ENCODE results near the gene RFC1.
A peak's percentile ranks its signal among the peaks of the same experiment; 100 is the strongest.
"Not testable (repeated sequence)": the region's sequence is repeated elsewhere in the genome, so short reads cannot be mapped to it uniquely, and the experiment has no call there.

RFC1 gene

DNA sequence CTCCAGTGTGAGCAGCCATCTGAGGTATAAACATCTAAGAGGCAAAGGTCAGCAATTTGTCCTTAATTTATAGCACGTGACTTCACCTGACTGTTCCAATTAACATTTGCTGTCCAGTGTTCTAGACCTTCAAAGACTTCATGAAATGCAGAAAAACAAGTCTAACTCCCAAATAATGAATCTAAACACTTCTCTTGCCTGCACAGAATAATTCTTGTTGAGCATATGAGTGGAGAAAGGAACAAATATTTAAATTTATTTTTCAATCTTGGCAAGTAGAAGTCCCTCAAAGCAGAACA lies 12.0 kb downstream of the RFC1 start:
- DNase-seq (ENCODE audit: low read depth) = no peak

DNA sequence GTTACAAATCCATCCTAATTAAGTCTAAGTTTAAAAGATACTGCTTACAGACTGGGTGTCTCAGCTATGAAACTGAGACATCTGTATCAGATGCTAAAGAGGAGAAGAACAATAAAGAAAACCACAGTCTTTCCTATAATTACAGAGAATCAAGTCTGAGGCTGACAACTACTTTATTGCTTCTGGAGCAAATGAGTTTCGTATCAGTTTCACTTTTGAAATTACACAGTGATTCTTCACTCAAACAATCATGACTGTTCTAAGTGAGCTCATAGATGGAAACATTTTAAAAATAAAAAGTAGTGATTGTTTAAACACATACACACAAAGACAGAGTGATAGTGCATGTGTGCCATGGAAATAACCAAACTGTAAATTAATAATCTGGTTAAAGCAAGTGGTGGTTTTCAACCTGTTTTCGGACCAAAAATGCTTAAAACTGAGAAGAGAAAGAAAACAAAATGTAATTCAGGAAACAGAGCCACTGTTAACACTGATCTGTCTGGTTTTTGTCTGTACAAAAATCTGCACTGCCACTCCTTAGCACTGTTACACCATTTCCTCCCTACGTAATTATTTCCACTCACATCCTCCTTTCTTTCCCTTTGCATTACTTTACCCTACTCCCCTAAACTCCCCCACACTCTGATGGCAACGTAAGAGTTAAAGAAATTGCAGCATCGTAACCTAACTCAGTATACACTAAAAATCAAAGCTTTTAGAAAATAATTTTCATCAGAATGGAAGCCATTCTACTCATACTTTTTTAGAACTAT lies 12.5 kb downstream of the RFC1 start:
- peak; percentile 21 for DNase-seq (ENCODE audit: low read depth)

DNA sequence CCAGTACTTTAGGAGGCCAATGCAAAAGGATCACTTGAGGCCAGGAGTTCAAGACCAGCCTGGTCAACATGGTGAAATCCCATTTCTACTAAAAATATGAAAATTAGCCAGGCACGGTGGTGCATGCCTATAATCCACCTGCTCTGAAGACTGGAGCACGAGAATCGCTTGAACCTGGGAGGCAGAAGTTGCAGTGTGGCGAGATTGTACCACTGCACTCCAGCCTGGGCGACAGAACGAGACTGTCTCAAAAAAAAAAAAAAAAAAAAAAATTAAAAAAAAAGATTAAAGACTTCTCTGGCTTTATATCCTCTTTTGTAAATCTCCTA lies 13.0 kb downstream of the RFC1 start:
- not testable (repeated sequence) for DNase-seq (ENCODE audit: low read depth)

DNA sequence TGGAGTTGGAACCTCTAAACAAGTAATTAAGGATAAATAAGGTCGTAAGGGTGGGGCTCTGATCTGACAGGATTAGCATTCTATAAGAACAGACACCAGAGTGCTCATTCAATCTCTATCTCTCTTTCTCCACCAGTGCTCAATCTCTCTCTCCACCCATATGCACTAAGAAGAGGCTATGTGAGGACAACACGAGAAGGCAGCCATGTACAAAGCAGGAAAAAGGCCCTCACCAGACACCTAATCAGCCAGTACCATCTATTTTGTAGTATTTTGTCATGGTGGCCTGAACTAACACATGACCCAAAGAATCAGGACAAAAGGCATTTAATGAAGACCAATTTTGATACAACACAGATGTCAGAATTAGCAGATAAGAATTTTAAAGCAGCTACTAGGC lies 16.8 kb downstream of the RFC1 start:
- no peak for DNase-seq (ENCODE audit: low read depth)

DNA sequence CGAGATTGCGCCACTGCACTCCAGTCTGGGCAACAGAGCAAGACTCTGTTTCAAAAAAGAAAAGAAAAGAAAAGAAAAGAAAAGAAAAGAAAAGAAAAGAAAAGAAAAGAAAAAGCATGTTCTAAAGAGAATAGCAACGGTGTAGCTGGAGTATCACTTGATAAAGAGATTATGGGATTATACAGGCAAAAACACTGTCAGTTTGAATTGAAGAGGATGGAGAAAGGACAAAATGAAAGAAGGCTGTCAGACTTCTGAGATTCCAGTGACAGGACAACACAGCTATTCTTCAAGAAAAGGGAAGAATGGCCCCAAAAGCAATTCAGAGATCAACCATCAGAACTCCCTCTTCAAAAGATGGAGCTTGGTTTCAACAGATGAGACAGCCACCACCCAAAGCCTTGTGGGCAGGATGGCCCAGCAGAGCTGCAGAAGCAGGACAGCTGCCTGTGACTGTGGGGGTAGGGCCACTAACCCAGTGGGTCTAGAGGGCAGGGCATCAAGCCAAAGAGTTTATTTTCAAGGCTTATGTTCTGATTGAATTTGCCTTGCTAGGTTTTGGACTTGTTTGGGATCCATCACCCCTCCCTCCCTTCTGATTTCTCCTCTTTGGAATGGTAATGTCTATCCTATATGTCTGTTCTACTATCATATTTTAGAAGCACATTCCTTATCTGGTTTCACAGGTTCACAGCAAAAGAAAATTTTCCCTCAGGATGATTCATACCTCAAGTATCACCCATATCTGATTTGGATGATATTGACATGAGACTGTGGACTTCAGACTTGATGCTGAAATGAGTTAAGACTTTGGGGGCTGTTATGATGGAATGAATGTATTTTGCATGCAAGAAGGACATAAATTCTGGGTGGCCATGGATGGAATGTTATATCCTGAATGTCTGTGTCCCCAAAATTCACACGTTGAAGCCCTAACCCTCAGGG lies 17.5 kb downstream of the RFC1 start:
- no peak for DNase-seq (ENCODE audit: low read depth)

DNA sequence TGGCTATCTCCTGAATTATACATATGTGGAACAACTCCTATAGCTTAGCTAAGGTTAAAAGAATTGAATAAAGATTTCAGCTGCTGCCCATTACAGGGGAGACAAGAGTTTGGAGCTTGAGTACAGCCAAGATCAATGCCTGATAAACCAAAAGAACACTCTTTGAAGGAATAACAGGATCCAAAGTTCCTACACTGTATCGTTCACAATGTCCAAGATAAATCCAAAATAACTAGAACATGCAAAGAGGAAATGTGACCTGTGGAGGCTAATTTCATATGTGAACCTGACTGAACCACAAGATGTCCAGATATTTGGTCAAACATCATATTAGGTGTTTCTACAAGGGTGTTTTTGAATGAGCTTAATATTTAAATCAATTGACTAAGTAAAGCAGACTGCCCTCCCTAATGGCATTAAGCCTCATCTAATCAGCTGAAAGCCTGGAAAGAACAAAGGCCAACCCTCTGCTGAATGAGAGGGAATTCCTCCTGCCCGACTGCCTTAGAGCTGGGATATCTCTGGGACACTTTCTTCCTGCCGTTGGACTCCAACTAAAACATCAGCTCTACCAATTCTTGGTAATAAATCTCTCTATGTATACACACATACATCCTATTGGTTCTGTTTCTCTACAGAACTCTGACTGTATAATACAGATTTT lies 19.2 kb downstream of the RFC1 start:
- DNase-seq (ENCODE audit: low read depth) = no peak

DNA sequence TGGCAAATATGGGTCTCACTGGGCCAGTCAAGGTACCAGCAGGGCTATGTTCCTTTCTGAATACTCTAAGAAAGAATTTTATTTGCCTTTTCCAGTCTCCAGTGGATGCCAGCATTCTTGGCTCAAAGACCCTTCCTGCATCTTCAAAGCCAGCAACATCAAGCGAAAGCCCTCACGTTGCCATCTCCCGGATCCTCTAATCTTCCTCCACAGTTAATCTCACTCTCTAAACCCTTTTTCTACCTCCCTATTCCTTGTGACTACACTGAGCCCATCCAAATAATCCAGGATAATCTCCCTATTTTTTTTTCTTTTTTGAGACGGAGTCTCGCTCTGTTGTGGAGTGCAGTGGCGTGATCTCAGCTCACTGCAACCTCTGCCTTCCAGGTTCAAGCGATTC lies 23.4 kb downstream of the RFC1 start:
- no peak for DNase-seq (ENCODE audit: low read depth)

DNA sequence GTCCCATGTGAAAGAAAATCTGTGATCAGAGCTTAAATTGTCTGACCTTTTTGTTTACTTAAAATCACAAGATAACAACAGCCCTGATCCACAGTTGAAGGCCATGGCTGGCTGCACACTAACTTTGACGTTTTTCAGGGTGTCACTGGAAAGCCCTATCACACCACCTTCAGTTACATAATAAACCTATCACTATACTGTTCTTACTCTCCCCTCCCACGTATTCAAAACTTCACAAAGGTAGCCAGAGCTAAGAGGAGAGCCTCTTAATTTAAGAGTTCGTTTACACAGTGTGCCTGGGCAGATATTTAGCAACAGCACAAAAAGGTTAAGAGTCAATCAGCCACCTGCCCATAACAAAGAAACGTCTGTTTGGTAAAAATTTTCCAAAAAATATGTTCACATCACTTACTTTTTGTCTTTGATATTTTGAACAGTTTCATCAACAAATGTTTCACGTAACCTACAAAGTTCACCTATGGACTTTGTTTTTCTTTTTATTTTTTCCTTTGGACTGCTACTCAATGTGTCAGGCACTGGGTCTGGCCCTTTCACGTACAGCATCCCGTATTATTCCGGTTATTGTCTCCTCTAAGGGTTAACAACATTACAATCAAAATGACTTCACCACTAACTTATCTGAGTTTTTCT lies 25.0 kb downstream of the RFC1 start:
- no peak for DNase-seq (ENCODE audit: low read depth)

DNA sequence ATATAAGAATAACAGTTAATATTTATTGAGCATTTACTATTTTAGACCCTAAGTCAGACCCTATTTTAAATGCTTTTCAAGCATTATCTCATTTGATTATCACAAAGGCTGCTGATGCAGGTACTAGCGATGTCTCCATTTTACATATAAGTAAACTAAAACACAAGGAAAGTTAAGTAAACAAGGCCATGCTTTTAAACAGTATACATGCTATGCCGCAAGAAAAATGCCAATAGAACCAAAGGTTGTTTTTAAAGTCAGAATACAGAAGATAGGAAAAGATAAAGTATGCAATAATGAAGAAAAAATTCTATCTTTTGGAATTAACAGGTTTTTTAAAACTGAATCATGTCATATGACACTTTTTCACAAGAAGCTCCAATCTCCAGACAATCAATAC lies 26.2 kb downstream of the RFC1 start:
- DNase-seq (ENCODE audit: low read depth) = no peak

DNA sequence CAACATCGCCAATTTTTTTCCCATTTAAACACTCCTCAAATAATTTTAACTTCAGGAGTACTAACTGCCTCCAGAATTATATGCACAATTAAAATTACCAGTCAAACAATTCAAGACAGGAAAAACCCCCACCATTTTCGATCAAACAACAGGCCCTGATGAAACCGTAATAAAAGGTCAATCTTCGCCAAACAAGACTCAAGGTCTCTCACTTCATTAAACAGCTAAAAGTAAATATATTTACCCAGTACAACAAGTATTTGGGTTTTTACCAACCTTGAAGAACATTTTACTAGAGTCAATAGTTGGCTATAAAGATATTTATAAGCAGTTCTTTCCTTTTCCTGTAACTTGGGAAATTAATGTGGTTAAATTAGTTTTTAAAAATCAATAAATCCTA lies 28.3 kb downstream of the RFC1 start:
- DNase-seq (ENCODE audit: low read depth) = no peak

DNA sequence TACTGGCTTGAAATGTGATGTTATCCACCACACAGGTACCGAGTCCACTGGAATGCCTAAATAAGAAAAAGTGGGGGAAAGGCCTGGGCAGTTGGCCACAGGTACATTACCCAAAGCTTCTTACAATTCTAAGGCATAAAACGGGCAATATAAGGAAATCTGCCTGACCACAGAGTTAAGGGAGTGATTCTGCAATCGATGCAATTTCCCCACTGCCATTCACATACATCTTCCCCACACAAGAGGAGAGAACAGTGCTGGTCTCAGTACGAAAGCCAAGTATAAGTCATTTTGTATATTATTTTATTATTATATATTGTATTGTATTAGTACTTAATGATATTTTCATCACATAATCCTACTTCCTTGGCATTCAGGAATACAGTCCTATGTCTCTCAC lies 30.6 kb downstream of the RFC1 start:
- DNase-seq (ENCODE audit: low read depth) = no peak

DNA sequence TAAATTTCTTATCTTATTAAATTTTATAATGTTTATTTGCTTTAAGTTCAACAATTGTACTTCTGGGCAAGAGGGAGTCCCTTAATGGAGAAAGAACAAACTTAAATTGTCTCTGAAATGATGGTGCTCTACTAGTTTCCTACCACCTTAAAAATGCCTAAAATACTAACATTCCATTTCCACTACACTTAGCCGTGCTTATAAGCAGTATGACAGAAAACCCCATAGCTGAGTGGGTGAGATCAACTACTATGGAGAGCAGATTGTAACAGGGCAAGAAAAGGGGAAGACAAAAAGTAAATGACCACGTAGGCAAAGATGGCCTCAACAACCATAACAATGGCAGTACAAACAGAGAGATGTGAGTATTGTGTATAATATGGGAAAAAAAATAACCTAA lies 35.0 kb downstream of the RFC1 start:
- no peak for DNase-seq (ENCODE audit: low read depth)

DNA sequence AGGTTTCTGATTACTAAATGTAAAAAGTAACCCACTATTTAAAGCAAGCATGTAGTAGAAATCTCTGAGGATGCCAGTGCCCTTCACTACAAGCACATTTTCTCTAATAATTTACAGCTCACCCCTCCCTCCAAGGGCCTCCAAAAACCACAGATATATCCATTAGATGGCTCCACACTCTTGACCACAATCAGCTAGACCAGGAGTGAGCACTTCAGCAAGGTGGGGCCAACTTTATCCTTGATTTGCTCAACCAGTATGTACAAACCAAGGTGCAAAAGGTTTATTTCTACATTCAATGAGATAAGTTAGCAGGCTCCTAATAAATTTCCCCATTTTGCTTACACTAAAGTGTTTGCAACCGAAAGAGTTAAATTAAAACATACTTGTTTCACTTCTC lies 35.8 kb downstream of the RFC1 start:
- no peak for DNase-seq (ENCODE audit: low read depth)

DNA sequence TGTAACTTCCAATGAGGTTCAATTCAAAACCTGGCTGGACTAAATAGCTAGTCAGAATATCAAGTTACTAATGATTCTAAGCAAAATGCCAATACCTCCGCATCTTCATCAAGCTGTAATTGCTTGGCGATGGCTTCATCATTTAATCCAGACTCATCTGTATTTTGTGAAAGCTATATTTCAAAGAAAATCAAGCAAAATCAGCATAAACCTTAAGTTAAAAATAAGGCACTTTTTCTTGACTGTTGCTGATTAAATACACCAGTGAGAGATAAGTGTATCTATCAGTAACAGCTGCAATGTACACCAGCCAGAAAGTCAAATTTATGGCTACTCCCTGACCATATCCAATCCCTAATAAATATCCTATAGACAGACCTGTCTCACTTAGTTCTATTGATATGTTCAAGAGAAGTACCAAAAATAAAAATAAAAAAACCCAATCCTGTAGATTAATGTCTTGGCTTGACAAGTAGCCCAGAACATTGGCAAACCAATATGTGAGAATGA lies 39.6 kb downstream of the RFC1 start:
- DNase-seq (ENCODE audit: low read depth) = no peak

DNA sequence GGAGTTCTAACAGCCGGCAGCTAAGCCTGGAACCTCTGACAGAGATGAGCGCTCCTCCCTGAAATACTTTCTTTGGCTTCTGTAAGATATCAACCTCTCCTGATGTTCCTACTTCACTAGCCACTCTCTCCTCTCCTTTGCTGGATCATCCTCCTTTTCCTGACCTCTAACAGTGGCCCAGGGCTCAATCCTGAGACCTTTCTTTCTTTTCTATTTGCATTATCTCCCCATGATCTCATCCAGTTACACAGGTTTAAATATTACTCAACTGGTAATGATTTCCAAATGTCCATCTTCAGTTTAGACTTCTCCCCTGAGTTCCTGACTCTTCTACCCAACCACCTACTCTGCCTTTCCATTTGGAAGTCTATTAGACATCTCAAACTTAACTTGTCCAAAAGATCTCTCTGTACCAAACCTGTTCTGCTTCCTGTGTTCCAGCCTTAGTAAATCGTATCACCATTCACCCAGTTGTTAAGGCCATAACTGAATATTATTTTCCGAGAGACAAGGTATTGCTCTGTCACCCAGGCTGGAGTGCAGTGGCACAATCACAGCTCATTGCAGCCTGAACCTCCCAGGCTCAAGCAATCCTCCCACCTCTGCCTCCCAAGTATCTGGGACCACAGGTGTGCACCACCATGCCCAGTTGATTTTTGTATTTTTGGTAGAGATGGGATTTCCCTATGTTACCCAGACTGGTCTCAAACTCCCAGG lies 41.1 kb downstream of the RFC1 start:
- DNase-seq (ENCODE audit: low read depth) = no peak

DNA sequence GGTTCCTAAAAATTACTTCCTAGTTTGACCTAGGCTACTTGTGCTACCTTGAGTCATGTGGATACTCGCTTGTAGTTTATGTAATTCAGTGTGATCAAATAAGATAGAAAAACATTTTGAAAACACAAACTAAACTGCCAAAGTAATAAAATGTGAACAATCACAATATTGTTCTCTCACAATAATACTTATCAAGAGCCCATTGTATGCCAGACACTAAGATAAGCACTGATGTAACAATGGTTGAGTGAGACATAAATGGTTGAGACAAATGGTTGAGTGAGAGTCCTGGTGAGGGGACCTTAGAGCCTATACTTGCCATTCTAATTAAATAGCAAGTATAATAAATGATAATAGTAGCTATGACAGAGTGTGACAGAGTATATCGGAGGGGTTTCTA lies 41.7 kb downstream of the RFC1 start:
- no peak for DNase-seq (ENCODE audit: low read depth)

DNA sequence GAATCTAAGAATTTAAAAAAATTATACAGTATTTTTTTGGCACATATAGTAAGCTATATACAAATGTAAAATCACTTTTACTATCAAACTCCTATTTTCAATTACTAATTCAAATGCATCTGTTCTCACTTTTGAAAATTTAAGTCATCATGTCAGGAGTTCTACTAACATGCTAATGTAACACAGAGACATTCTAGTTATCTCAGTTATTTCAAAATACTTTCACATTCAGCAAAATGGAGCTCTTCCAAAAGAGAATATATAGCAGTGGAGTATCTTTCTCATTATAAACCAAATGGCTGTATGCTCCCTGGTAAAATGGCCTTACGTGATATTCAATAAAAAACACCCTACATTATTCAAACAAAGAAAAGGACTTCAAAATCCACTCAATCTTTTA lies 42.3 kb downstream of the RFC1 start:
- no peak for DNase-seq (ENCODE audit: low read depth)

DNA sequence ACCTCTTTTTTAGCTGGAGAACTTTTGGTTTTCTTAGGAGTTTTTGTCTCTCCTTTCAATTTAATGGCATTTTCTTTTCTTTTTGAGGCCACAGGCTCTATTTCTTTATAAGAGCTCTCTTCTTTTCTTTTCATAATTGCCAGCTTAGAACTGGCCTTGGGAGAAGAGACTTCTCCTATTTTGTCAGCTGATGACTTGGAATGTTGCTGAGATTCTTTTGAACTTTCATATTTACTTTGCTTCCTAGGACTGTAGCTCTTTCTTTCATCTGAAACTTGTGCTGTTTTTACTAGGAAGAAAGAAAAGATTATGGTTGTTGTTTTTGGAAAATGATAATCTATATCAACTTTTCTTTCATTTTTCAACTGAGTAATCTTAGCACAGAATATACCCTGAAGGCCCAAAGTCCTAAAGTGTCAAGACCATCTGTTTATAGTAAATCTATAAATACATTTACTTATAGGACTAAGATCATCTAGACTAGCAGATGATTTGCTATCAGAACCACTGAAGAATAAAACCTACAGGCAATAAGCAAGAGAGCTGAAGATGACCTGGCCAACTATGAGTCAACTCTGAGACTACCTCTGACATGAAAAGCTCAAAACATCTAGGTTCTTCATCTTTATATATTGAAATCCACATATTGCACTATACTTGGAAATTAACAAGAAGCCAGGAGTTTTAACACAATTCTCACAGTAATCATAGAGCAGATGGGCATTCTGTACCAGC lies 45.6 kb downstream of the RFC1 start:
- no peak for DNase-seq (ENCODE audit: low read depth)

DNA sequence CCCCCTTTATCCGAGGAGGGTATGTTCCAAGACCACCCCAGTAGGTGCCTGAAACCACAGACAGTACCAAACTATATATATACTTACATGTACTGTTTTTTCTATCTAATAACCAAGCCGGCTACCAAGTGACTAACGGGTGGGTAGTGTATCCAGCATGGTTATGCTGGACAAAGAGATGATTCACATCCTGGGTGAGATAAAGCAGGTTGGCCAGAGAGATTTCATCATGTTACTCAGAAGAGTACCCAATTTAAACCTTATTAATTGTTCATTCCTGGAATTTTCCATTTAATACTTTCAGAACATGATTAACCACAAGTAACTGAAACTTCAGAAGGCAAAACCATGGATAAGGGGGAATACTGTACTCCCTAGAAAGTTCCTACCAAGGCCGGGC lies 46.5 kb downstream of the RFC1 start:
- DNase-seq (ENCODE audit: low read depth) = peak; percentile 39

DNA sequence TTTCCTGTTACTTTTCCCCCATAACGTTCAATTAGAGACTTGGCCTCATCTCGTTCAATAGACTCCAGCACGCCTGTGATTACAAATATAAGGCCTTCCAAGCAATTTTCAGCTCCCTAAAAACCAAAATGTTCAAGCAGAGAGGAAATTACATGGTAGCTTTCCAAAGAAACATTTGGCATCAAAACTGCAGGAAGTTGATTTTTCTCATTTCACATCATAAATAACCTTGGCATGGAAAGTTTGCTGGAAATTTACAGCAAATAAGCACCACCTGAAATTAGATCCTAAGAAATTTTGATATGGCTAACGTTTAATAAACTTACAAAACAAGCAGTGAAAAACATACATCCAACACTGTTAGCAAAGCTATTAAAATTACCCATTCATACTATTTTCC lies 53.3 kb downstream of the RFC1 start:
- no peak for DNase-seq (ENCODE audit: low read depth)

DNA sequence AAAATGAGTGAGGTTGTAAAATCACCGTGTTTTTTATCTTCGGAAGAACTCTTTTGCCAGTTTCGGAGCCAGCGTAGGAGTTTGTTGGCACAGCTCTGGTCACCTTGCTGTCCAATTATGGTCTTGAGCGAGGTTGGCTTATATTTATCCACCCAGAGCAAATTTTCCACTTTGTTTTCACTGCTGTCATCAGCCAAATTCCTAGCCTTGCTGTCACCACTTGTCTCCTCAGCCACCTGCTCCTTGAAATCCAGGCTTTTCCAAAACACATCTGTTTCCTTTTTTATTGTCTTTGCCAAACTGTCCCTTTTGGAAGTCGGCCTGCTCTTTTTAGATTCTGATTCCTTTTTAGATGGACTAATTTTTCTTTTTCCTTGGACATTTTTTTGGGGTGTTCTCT lies 57.6 kb downstream of the RFC1 start:
- no peak for DNase-seq (ENCODE audit: low read depth)

All from GM04503 (cell line).